HG03571 (cell line): Measurements from ENCODE around the gene PDE6A.

Experiments used
- ATAC-seq: cut with Tn5 transposase; IDR thresholded peaks from one replicate; pipeline ENCODE4 v1.9.1; 2021; ENCODE audit not compliant: unreplicated experiment

Gene PDE6A

GRCh38 chr5:149930749-149931574 is 13.6 kb downstream of the PDE6A start:
- no peak for ATAC-seq

- ATAC-seq, result no peak
Measured at GRCh38 chr5:149930043-149930748, 14.4 kb downstream of the PDE6A start.

- ATAC-seq, result no peak
Measured at GRCh38 chr5:149924486-149924885, 20.1 kb downstream of the PDE6A start.

- ATAC-seq, result no peak
Measured at GRCh38 chr5:149922950-149923349, 21.6 kb downstream of the PDE6A start.

- no peak for ATAC-seq
Measured at GRCh38 chr5:149921597-149921996, 23.0 kb downstream of the PDE6A start.

GRCh38 chr5:149917073-149917676 is 27.4 kb downstream of the PDE6A start:
- ATAC-seq, result no peak

GRCh38 chr5:149916334-149917072 is 28.1 kb downstream of the PDE6A start:
- no peak for ATAC-seq

GRCh38 chr5:149915392-149916260 is 29.0 kb downstream of the PDE6A start:
- no peak for ATAC-seq

- no peak for ATAC-seq
Measured at GRCh38 chr5:149913436-149914419, 30.9 kb downstream of the PDE6A start.

- ATAC-seq, result no peak
Measured at GRCh38 chr5:149912226-149912871, 32.2 kb downstream of the PDE6A start.

- ATAC-seq, result no peak
Measured at GRCh38 chr5:149911031-149911430, 33.6 kb downstream of the PDE6A start.

- no peak for ATAC-seq
Measured at GRCh38 chr5:149907828-149908227, 36.8 kb downstream of the PDE6A start.

- no peak for ATAC-seq
Measured at GRCh38 chr5:149904977-149905376, 39.6 kb downstream of the PDE6A start.

GRCh38 chr5:149904293-149904886 is 40.2 kb downstream of the PDE6A start:
- no peak for ATAC-seq

GRCh38 chr5:149903404-149903803 is 41.2 kb downstream of the PDE6A start:
- ATAC-seq, result no peak

- ATAC-seq, result no peak
Measured at GRCh38 chr5:149902177-149902576, 42.4 kb downstream of the PDE6A start.

- ATAC-seq, result no peak
Measured at GRCh38 chr5:149901511-149901910, 43.1 kb downstream of the PDE6A start.

GRCh38 chr5:149900390-149900789 is 44.2 kb downstream of the PDE6A start:
- no peak for ATAC-seq
